ENCODE measurements around the gene RNF183.
"Not testable (repeated sequence)": the region's sequence is repeated elsewhere in the genome, so short reads cannot be mapped to it uniquely, and the experiment has no call there.

The RNF183 gene

DNA sequence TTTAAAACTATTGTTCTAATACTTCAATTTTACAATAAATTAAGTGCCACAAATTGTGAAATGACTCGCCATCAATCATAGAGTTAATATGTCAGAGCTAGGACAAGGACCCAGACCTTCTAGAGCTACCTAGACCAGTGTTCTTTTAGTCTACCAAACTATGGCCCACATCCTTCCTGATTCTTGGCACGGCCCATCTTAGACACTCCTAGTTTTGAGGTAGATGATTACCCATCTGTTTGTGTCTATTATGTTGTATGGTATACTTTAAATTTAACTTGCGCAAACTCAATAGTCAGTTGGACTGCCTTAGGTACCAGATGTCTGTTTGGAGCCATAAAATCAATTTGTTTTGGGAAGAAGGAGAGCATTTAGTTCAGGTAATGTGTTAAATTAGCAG, 45.3 kb downstream of the RNF183 start:
- TF ChIP-seq, protein P1, sequence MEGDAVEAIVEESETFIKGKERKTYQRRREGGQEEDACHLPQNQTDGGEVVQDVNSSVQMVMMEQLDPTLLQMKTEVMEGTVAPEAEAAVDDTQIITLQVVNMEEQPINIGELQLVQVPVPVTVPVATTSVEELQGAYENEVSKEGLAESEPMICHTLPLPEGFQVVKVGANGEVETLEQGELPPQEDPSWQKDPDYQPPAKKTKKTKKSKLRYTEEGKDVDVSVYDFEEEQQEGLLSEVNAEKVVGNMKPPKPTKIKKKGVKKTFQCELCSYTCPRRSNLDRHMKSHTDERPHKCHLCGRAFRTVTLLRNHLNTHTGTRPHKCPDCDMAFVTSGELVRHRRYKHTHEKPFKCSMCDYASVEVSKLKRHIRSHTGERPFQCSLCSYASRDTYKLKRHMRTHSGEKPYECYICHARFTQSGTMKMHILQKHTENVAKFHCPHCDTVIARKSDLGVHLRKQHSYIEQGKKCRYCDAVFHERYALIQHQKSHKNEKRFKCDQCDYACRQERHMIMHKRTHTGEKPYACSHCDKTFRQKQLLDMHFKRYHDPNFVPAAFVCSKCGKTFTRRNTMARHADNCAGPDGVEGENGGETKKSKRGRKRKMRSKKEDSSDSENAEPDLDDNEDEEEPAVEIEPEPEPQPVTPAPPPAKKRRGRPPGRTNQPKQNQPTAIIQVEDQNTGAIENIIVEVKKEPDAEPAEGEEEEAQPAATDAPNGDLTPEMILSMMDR (IDR thresholded peaks at IDR 0.05; ENCODE audit: extremely low read depth, missing control alignments) = no peak
- DNase-seq (ENCODE audit: low spot score) = no peak

DNA sequence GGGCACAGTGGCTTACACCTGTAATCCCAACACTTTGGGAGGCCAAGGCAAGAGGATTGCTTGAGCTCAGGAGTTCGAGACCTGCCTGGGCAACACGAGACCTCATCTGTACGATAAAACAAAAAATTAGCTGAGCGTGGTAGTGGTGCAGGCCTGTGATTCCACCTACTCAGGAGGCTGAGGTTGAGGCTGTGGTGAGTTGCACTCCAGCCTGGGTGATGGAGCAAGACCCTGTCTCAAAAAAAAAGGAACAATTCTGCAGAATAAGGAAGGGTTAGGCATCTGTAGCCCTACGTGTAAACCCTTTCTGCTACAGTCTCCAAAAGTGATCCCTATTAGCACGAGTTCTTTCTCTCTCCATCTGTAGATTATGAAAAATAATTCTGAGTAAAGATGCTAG, 47.7 kb downstream of the RNF183 start:
- no peak for DNase-seq (ENCODE audit: low spot score)
- TF ChIP-seq, protein P1 (IDR thresholded peaks at IDR 0.05; ENCODE audit: extremely low read depth, missing control alignments) = no peak

DNA sequence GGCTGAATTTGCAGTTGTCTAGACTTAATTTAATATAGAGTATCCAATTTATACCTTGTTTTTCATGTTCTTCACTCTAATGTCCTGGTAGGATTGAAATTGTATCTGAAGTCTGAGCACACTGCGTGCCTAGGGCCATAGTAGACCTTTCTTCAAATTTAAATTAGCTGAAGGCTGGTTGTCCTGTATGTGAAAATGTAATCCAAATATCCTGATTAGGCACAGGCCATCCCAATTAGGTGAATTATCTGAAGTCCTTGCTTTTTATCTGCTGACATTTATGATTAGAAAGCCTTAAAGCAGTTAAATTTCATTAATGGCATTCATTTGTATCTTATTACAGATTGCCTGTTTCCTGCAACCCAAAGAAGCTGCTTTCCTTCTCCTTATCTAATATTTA, 48.2 kb downstream of the RNF183 start:
- no peak for DNase-seq (ENCODE audit: low spot score)
- TF ChIP-seq, protein P1 (IDR thresholded peaks at IDR 0.05; ENCODE audit: extremely low read depth, missing control alignments) = no peak

DNA sequence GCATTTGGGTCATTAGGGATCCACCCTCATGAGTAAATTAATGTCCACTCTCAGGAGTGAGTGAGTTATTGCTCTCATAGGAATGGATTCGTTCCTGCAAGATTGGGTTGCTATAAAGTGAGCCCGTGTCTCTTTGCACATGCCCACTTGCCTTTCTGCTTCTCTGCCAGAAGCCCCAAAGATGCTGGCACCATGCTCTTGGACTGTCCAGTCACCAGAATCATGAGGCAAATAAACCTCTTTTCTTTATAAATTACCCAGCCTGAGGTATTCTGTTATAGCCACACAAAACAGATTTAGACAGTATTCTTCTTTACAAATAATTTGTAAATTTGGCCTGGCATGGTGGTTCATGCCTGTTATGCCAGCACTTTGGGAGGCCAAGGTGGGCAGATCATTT, 52.4 kb downstream of the RNF183 start:
- TF ChIP-seq, protein P1 (IDR thresholded peaks at IDR 0.05; ENCODE audit: extremely low read depth, missing control alignments) = no peak
- no peak for DNase-seq (ENCODE audit: low spot score)

DNA sequence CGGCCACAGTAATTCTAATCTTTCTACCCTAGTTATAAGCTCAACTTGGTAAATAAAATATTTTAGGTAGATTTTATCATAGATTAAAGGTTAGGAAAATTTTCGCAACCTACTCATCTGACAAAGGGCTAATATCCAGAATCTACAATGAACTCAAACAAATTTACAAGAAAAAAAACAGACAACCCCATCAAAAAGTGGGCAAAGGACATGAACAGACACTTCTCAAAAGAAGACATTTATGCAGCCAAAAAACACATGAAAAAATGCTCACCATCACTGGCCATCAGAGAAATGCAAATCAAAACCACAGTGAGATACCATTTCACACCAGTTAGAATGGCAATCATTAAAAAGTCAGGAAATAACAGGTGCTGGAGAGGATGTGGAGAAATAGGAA, 53.5 kb downstream of the RNF183 start:
- DNase-seq (ENCODE audit: low spot score) = not testable (repeated sequence)

DNA sequence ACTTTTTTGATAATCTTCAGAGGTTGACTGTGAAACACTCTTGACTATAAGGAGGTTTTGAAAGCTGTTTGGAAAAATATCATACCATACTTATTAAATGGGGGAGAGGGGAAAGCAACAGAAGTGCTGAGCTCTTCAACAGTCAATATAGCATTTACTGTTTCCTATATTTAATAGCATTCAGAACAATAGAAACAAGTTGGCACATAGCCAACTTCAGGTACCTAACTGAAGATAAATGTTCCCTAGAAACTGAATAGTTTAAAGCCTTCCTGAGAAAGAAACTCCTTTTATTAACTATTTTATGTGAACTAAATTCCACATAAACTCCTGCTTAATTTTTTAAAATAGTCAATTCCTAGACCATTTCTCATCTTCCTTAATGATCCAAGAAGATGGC, 55.5 kb downstream of the RNF183 start:
- TF ChIP-seq, protein P1 (IDR thresholded peaks at IDR 0.05; ENCODE audit: extremely low read depth, missing control alignments) = no peak
- DNase-seq (ENCODE audit: low spot score) = no peak

Measured in GM20000 (cell line).